Measurements from ENCODE around the gene CDH13.
"Not testable (repeated sequence)": the region's sequence is repeated elsewhere in the genome, so short reads cannot be mapped to it uniquely, and the experiment has no call there.

The CDH13 gene

GRCh38 chr16:82917886-82918595, 291.3 kb downstream of the CDH13 start:
- no peaks in the 10 kb centered on the region for H3K79me2 ChIP-seq (ENCODE audit: control insufficient read depth, low read length)
- no peak overlapping the region for H3K4me3 ChIP-seq (ENCODE audit: low read length)
- H3K36me3 ChIP-seq (ENCODE audit: control insufficient read depth, low read length): no peaks in the 10 kb centered on the region
- no peak overlapping the region for H3K4me2 ChIP-seq (ENCODE audit: low read length)
- no peaks in the 10 kb centered on the region for H3K4me1 ChIP-seq (ENCODE audit: control insufficient read depth, low read length)
- no peaks in the 10 kb centered on the region for H3K27me3 ChIP-seq (ENCODE audit: control insufficient read depth, low read length)
- H4K20me1 ChIP-seq (ENCODE audit: control insufficient read depth, insufficient read depth, low read depth, low read length): no peaks in the 10 kb centered on the region
- TF ChIP-seq EZH2phosphoT487 (IDR thresholded peaks at IDR 0.05; ENCODE audit: borderline replicate concordance, low read length) (no peak), CTCF (IDR thresholded peaks at IDR 0.05; ENCODE audit: low read depth, low read length, poor library complexity, severe bottlenecking) (no peak)
- no peaks in the 10 kb centered on the region for H3K9me2 ChIP-seq (replicated peaks; ENCODE audit: control insufficient read depth, low read length)
- no peaks in the 10 kb centered on the region for H3K9me3 ChIP-seq (ENCODE audit: control insufficient read depth, insufficient read depth, low read length)
- H3F3A ChIP-seq (ENCODE audit: control insufficient read depth, insufficient read depth): no peaks in the 10 kb centered on the region
- H3K27ac ChIP-seq (ENCODE audit: low read depth, low read length): no peak overlapping the region

- H3K4me2 ChIP-seq (ENCODE audit: low read length): no peak overlapping the region
- no peak overlapping the region for H3K27ac ChIP-seq (ENCODE audit: low read depth, low read length)
- no peaks in the 10 kb centered on the region; the same call in 1 of the 2 replicates for H3K9me3 ChIP-seq (ENCODE audit: control insufficient read depth, insufficient read depth, low read length)
- no peak overlapping the region for H3K4me3 ChIP-seq (ENCODE audit: low read length)
- TF ChIP-seq CTCF (IDR thresholded peaks at IDR 0.05; ENCODE audit: low read depth, low read length, poor library complexity, severe bottlenecking) (no peak), EZH2phosphoT487 (IDR thresholded peaks at IDR 0.05; ENCODE audit: borderline replicate concordance, low read length) (no peak)
- H3K79me2 ChIP-seq (ENCODE audit: control insufficient read depth, low read length): no peaks in the 10 kb centered on the region
- no peaks in the 10 kb centered on the region for H4K20me1 ChIP-seq (ENCODE audit: control insufficient read depth, insufficient read depth, low read depth, low read length)
- no peaks in the 10 kb centered on the region for H3K36me3 ChIP-seq (ENCODE audit: control insufficient read depth, low read length)
- H3K27me3 ChIP-seq (ENCODE audit: control insufficient read depth, low read length): no peaks in the 10 kb centered on the region
- no peaks in the 10 kb centered on the region for H3F3A ChIP-seq (ENCODE audit: control insufficient read depth, insufficient read depth)
- no peaks in the 10 kb centered on the region for H3K9me2 ChIP-seq (replicated peaks; ENCODE audit: control insufficient read depth, low read length)
- H3K4me1 ChIP-seq (ENCODE audit: control insufficient read depth, low read length): no peaks in the 10 kb centered on the region
These were observed 297.5 kb downstream of the CDH13 start for GRCh38 chr16:82924075-82924854.

GRCh38 chr16:82926500-82926899, 299.7 kb downstream of the CDH13 start:
- Histone ChIP-seq H3K9me3 (ENCODE audit: control insufficient read depth, insufficient read depth, low read length) (no peaks in the 10 kb centered on the region; the same call in 1 of the 2 replicates), H3K4me3 (ENCODE audit: low read length) (no peak overlapping the region), H3K27me3 (ENCODE audit: control insufficient read depth, low read length) (no peaks in the 10 kb centered on the region), H3K36me3 (ENCODE audit: control insufficient read depth, low read length) (no peaks in the 10 kb centered on the region), H3K4me2 (ENCODE audit: low read length) (no peak overlapping the region), H3K79me2 (ENCODE audit: control insufficient read depth, low read length) (no peaks in the 10 kb centered on the region), H3K4me1 (ENCODE audit: control insufficient read depth, low read length) (no peaks in the 10 kb centered on the region), H3K9me2 (replicated peaks; ENCODE audit: control insufficient read depth, low read length) (no peaks in the 10 kb centered on the region), H3K27ac (ENCODE audit: low read depth, low read length) (no peak overlapping the region), H3F3A (ENCODE audit: control insufficient read depth, insufficient read depth) (no peaks in the 10 kb centered on the region), H4K20me1 (ENCODE audit: control insufficient read depth, insufficient read depth, low read depth, low read length) (no peaks in the 10 kb centered on the region)
- no peak for TF ChIP-seq CTCF (IDR thresholded peaks at IDR 0.05; ENCODE audit: low read depth, low read length, poor library complexity, severe bottlenecking)
- no peak for TF ChIP-seq EZH2phosphoT487 (IDR thresholded peaks at IDR 0.05; ENCODE audit: borderline replicate concordance, low read length)

GRCh38 chr16:82933933-82934332, 307.2 kb downstream of the CDH13 start:
- H3K4me2 ChIP-seq (ENCODE audit: low read length); H3K9me2 ChIP-seq (replicated peaks; ENCODE audit: control insufficient read depth, low read length); H3K79me2 ChIP-seq (ENCODE audit: control insufficient read depth, low read length); H3K27ac ChIP-seq (ENCODE audit: low read depth, low read length); H3K36me3 ChIP-seq (ENCODE audit: control insufficient read depth, low read length); H3K27me3 ChIP-seq (ENCODE audit: control insufficient read depth, low read length); H4K20me1 ChIP-seq (ENCODE audit: control insufficient read depth, insufficient read depth, low read depth, low read length); H3K4me3 ChIP-seq (ENCODE audit: low read length); H3F3A ChIP-seq (ENCODE audit: control insufficient read depth, insufficient read depth): not testable (repeated sequence)
- H3K9me3 ChIP-seq (ENCODE audit: control insufficient read depth, insufficient read depth, low read length): peaks cover 28% of the 10 kb centered on the region; the same call in 1 of the 2 replicates
- peaks cover 16% of the 10 kb centered on the region for H3K4me1 ChIP-seq (ENCODE audit: control insufficient read depth, low read length)

Measured in DOHH2 (cell line).